Measurements from ENCODE around the gene NRDC.

NRDC gene

GRCh38 chr1:51878616-51879336 is at the start of gene NRDC:
TSS of gene NRDC (minus strand) at chr1:51878727. CDS start at chr1:51878615, 112 bp downstream.
- peak within 1 kb of the TSS; percentile 84 for H3K4me3 ChIP-seq (ENCODE audit: low read depth, low read length)

- H3K4me3 ChIP-seq (ENCODE audit: low read depth, low read length): no peak overlapping the region
These were observed 48.5 kb upstream of the NRDC start for GRCh38 chr1:51927029-51927428.

- H3K4me3 ChIP-seq (ENCODE audit: low read depth, low read length): no peak overlapping the region
These were observed 47.8 kb upstream of the NRDC start for GRCh38 chr1:51926171-51926812.

GRCh38 chr1:51924455-51924854 is 45.9 kb upstream of the NRDC start:
- H3K4me3 ChIP-seq (ENCODE audit: low read depth, low read length): no peak overlapping the region

GRCh38 chr1:51922040-51922439 is 43.5 kb upstream of the NRDC start:
- H3K4me3 ChIP-seq (ENCODE audit: low read depth, low read length): no peak overlapping the region

GRCh38 chr1:51920130-51920529 is 41.6 kb upstream of the NRDC start:
- no peak overlapping the region for H3K4me3 ChIP-seq (ENCODE audit: low read depth, low read length)

- H3K4me3 ChIP-seq (ENCODE audit: low read depth, low read length): no peak overlapping the region
These were observed 41.2 kb upstream of the NRDC start for GRCh38 chr1:51919684-51920083.

GRCh38 chr1:51916587-51917405 is 38.3 kb upstream of the NRDC start:
- no peak overlapping the region for H3K4me3 ChIP-seq (ENCODE audit: low read depth, low read length)

GRCh38 chr1:51915951-51916350 is 37.4 kb upstream of the NRDC start:
- H3K4me3 ChIP-seq (ENCODE audit: low read depth, low read length): no peak overlapping the region

- no peak overlapping the region for H3K4me3 ChIP-seq (ENCODE audit: low read depth, low read length)
These were observed 34.4 kb upstream of the NRDC start for GRCh38 chr1:51912881-51913280.

GRCh38 chr1:51910221-51911000 is 31.9 kb upstream of the NRDC start:
- no peak overlapping the region for H3K4me3 ChIP-seq (ENCODE audit: low read depth, low read length)

GRCh38 chr1:51908499-51908898 is 30.0 kb upstream of the NRDC start:
- no peak overlapping the region for H3K4me3 ChIP-seq (ENCODE audit: low read depth, low read length)

- no peak overlapping the region for H3K4me3 ChIP-seq (ENCODE audit: low read depth, low read length)
These were observed 28.7 kb upstream of the NRDC start for GRCh38 chr1:51907079-51907702.

- H3K4me3 ChIP-seq (ENCODE audit: low read depth, low read length): no peak overlapping the region
These were observed 28.0 kb upstream of the NRDC start for GRCh38 chr1:51906306-51907078.

- H3K4me3 ChIP-seq (ENCODE audit: low read depth, low read length): no peak overlapping the region
These were observed 23.9 kb upstream of the NRDC start for GRCh38 chr1:51902456-51902855.

GRCh38 chr1:51901151-51901550 is 22.6 kb upstream of the NRDC start:
- no peak overlapping the region for H3K4me3 ChIP-seq (ENCODE audit: low read depth, low read length)

GRCh38 chr1:51899022-51899421 is 20.5 kb upstream of the NRDC start:
- H3K4me3 ChIP-seq (ENCODE audit: low read depth, low read length): no peak overlapping the region

GRCh38 chr1:51898090-51898734 is 19.7 kb upstream of the NRDC start:
- no peak overlapping the region for H3K4me3 ChIP-seq (ENCODE audit: low read depth, low read length)

- no peak overlapping the region for H3K4me3 ChIP-seq (ENCODE audit: low read depth, low read length)
These were observed 19.1 kb upstream of the NRDC start for GRCh38 chr1:51897699-51898031.
